OCI-LY1 (cell line): ENCODE data around the gene ZBTB8B.
"Not testable (repeated sequence)": the region's sequence is repeated elsewhere in the genome, so short reads cannot be mapped to it uniquely, and the experiment has no call there.

Experiments used
- H2AFZ ChIP-seq: fragments of 200-600 bp; sonication (generic), shearing (Covaris generic); 2 replicates; pipeline ENCODE4 v1.6.0; 2014; ENCODE audit warnings: antibody characterized with exemption, mild to moderate bottlenecking, low read length
- H3F3A ChIP-seq: fragments of 200-600 bp; sonication (generic), shearing (Covaris generic); 2 replicates; pipeline ENCODE4 v1.6.0; 2014; ENCODE audit warnings: mild to moderate bottlenecking, antibody characterized with exemption, low read length, moderate library complexity; ENCODE audit not compliant: insufficient read depth
- H3K27ac ChIP-seq: fragments of 200-600 bp; sonication (generic); 2 replicates; pipeline ENCODE4 v1.5.1; 2014; ENCODE audit warnings: low read length, mixed run types, mild to moderate bottlenecking, low read depth; ENCODE audit not compliant: poor library complexity, severe bottlenecking
- H3K27me3 ChIP-seq: fragments of 200-600 bp; sonication (generic); 2 replicates; pipeline ENCODE4 v1.6.0; 2014; ENCODE audit warnings: antibody characterized with exemption, mild to moderate bottlenecking, low read length, moderate library complexity; ENCODE audit not compliant: insufficient read depth
- H3K36me3 ChIP-seq: fragments of 200-600 bp; sonication (generic); 2 replicates; pipeline ENCODE4 v1.6.1; 2014; ENCODE audit warnings: mild to moderate bottlenecking, antibody characterized with exemption, low read length, moderate library complexity, mixed read lengths; ENCODE audit not compliant: insufficient read depth
- H3K4me1 ChIP-seq: fragments of 200-600 bp; sonication (generic); 2 replicates; pipeline ENCODE4 v1.5.1; 2014; ENCODE audit warnings: mild to moderate bottlenecking, low read length, moderate library complexity; ENCODE audit not compliant: insufficient read depth, severe bottlenecking
- H3K4me2 ChIP-seq: fragments of 200-600 bp; sonication (generic), shearing (Covaris generic); 2 replicates; pipeline ENCODE4 v1.6.1; 2014; ENCODE audit warnings: low read length
- H3K4me3 ChIP-seq: fragments of 200-600 bp; sonication (generic); 2 replicates; pipeline ENCODE4 v1.5.1; 2014; ENCODE audit warnings: low read length, low read depth, mild to moderate bottlenecking, mixed read lengths; ENCODE audit not compliant: poor library complexity, severe bottlenecking
- H3K79me2 ChIP-seq: fragments of 200-600 bp; shearing (Covaris generic); 2 replicates; pipeline ENCODE4 v1.6.1; 2016; ENCODE audit warnings: mixed run types, low read length, mixed read lengths; ENCODE audit not compliant: insufficient read depth
- H3K9ac ChIP-seq: fragments of 200-600 bp; sonication (generic), shearing (Covaris generic); 2 replicates; pipeline ENCODE4 v1.6.1; 2014; ENCODE audit warnings: mild to moderate bottlenecking, low read length, mixed read lengths
- H3K9me2 ChIP-seq: fragments of 200-600 bp; sonication (generic), shearing (Covaris generic); 2 replicates; pipeline ENCODE4 v1.6.1; 2014; ENCODE audit warnings: low read depth, mild to moderate bottlenecking, low read length, mixed read lengths
- H3K9me3 ChIP-seq: fragments of 200-600 bp; shearing (Covaris generic); 2 replicates; pipeline ENCODE4 v1.6.1; 2014; ENCODE audit warnings: low read length, mixed read lengths
- H4K20me1 ChIP-seq: fragments of 200-600 bp; sonication (generic), shearing (Covaris generic); 2 replicates; pipeline ENCODE4 v1.6.0; 2016; ENCODE audit warnings: mild to moderate bottlenecking, low read length; ENCODE audit not compliant: insufficient read depth
- EZH2 ChIP-seq: fragments of 200-600 bp; sonication (generic), shearing (Covaris generic); IDR thresholded peaks from 2 replicates; pipeline ENCODE4 v1.8.0; 2017; ENCODE audit warnings: borderline replicate concordance, mixed run types, mild to moderate bottlenecking, antibody characterized with exemption, low read length, moderate library complexity, mixed read lengths
- TF ChIP-seq, protein P1 (sequence below): fragments of 200-600 bp; sonication (generic), shearing (Covaris generic); IDR thresholded peaks from 2 replicates; pipeline ENCODE4 v1.5.1; 2017; ENCODE audit warnings: mild to moderate bottlenecking, antibody characterized with exemption, low read length, moderate library complexity, mixed read lengths

ZBTB8B gene

DNA sequence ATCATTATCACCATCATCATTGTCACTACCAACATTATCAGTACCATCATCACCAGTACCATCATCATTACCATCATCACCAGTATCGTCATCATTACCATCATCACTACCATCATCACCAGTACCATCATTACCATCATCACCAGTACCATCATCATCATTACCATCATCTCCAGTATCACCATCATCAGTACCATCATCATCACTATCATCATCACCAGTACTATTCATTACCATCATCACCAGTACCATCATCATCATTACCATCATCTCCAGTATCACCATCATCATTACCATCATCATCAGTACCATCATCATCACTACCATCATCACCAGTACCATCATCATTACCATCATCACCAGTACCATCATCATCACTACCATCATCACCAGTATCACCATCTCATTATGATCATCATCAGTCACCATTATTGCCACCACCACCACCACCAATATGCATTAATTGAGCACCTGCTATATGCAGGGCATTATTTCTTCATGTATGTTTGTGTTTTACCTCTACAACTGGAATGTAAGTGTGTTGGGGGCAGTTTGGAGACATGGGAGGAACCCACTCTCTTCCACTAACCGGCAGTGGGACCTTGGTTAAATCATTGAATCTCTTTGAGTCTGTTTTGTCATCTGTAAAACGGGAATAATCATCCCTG is 7.0 kb downstream of the ZBTB8B start:
- H3K79me2 ChIP-seq: no peaks in the 10 kb centered on the region
- TF ChIP-seq, protein P1, sequence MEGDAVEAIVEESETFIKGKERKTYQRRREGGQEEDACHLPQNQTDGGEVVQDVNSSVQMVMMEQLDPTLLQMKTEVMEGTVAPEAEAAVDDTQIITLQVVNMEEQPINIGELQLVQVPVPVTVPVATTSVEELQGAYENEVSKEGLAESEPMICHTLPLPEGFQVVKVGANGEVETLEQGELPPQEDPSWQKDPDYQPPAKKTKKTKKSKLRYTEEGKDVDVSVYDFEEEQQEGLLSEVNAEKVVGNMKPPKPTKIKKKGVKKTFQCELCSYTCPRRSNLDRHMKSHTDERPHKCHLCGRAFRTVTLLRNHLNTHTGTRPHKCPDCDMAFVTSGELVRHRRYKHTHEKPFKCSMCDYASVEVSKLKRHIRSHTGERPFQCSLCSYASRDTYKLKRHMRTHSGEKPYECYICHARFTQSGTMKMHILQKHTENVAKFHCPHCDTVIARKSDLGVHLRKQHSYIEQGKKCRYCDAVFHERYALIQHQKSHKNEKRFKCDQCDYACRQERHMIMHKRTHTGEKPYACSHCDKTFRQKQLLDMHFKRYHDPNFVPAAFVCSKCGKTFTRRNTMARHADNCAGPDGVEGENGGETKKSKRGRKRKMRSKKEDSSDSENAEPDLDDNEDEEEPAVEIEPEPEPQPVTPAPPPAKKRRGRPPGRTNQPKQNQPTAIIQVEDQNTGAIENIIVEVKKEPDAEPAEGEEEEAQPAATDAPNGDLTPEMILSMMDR: no peak
- no peak for TF ChIP-seq EZH2

DNA sequence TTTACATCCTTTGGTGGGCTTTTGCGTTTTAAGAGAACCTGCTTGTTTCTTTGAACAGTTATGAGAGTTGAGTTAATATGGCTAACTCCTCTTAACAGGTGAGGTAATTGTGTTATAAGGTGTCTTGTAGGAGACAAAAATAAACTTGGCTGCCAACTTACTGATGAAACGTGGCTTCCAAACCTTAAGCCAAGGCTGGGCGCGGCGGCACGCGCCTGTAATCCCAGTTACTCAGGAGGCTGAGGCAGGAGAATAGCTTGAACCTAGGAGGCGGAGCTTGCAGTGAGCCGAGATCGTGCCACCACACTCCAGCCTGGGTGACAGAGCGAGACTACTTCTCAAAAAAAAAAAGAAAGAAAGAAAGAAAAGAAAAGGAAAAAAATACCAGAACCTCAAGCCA is 8.1 kb downstream of the ZBTB8B start:
- not testable (repeated sequence) for H3K27me3 ChIP-seq, H3K4me3 ChIP-seq, H3K9ac ChIP-seq, H4K20me1 ChIP-seq, H3F3A ChIP-seq, H2AFZ ChIP-seq, H3K79me2 ChIP-seq, H3K4me2 ChIP-seq, H3K4me1 ChIP-seq, H3K9me2 ChIP-seq, H3K27ac ChIP-seq, H3K9me3 ChIP-seq, H3K36me3 ChIP-seq

More for the DNA sequence above, 7.0 kb downstream of the ZBTB8B start:
- Histone ChIP-seq H4K20me1 (no peaks in the 10 kb centered on the region), H3K9me2 (no peaks in the 10 kb centered on the region), H3K36me3 (no peaks in the 10 kb centered on the region), H2AFZ (no peak overlapping the region), H3F3A (no peaks in the 10 kb centered on the region), H3K4me3 (no peak overlapping the region), H3K27me3 (no peaks in the 10 kb centered on the region), H3K4me2 (no peak overlapping the region), H3K4me1 (no peaks in the 10 kb centered on the region), H3K27ac (no peak overlapping the region), H3K9me3 (no peaks in the 10 kb centered on the region), H3K9ac (no peak overlapping the region)

DNA sequence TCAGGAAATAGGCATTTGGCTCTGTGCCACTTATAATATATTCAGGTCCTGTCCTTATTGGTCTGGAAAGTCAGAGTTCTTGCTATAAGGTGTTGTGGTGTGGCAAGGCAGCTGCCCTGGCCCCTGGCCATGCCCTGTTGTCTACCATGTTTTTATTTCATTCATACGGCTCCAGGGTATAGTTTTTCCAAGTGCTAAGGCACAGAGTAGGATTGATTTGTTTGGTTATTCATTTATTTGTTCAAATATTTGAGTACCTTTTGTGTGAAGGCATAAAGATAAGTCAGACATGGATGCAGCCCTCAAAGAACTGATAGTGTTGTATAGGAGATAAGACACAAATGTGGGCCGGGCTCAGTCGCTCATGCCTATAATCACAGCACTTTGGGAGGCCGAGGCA is 10.1 kb downstream of the ZBTB8B start:
- TF ChIP-seq EZH2: no peak
- TF ChIP-seq, protein P1: no peak
- no peak overlapping the region for H3K4me2 ChIP-seq

DNA sequence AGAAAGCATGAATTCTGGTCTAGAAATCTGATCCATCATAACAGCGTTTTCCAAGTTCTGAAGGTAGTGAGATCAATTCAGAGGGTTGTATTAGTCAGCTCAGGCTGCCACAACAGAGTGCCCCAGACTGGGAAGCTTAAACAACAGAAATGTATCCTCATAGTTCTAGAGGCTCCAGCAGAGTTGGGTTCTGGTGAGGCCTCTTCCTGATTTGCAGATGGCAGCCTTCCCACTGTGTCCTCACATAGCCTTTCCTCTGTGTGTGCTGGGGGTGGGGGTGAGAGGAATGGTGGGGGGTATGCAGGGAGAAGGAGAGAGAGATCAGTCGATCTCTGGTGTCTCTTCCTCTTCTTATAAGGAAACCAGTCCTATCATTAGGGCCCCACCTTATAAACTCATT is 15.1 kb downstream of the ZBTB8B start:
- no peaks in the 10 kb centered on the region for H3F3A ChIP-seq
- H4K20me1 ChIP-seq: no peaks in the 10 kb centered on the region
- no peak overlapping the region for H3K4me3 ChIP-seq
- no peak overlapping the region for H3K27ac ChIP-seq
- H3K4me2 ChIP-seq: no peak overlapping the region
- H3K79me2 ChIP-seq: no peaks in the 10 kb centered on the region
- no peaks in the 10 kb centered on the region for H3K4me1 ChIP-seq
- H3K9me3 ChIP-seq: no peaks in the 10 kb centered on the region
- no peak overlapping the region for H2AFZ ChIP-seq
- H3K36me3 ChIP-seq: no peaks in the 10 kb centered on the region
- H3K9me2 ChIP-seq: no peaks in the 10 kb centered on the region
- TF ChIP-seq, protein P1: no peak
- TF ChIP-seq EZH2: no peak
- H3K27me3 ChIP-seq: no peaks in the 10 kb centered on the region
- H3K9ac ChIP-seq: no peak overlapping the region

More for the DNA sequence above, 10.1 kb downstream of the ZBTB8B start:
- H3K4me3 ChIP-seq: no peak overlapping the region
- H3K79me2 ChIP-seq: no peaks in the 10 kb centered on the region
- no peak overlapping the region for H3K27ac ChIP-seq
- H3K27me3 ChIP-seq: no peaks in the 10 kb centered on the region
- no peaks in the 10 kb centered on the region for H3F3A ChIP-seq
- H3K4me1 ChIP-seq: no peaks in the 10 kb centered on the region
- H3K36me3 ChIP-seq: no peaks in the 10 kb centered on the region
- H3K9ac ChIP-seq: no peak overlapping the region
- H2AFZ ChIP-seq: no peak overlapping the region
- no peaks in the 10 kb centered on the region for H3K9me2 ChIP-seq
- no peaks in the 10 kb centered on the region for H4K20me1 ChIP-seq
- H3K9me3 ChIP-seq: no peaks in the 10 kb centered on the region
